COR-L47 (cell line): Measurements from ENCODE around the gene MAML3.
A peak's percentile ranks its signal among the peaks of the same experiment; 100 is the strongest.

Source experiments
- DNase-seq: peaks from one replicate; lab custom pipeline; 2025; lab: John Stamatoyannopoulos, UW

MAML3 gene

DNA sequence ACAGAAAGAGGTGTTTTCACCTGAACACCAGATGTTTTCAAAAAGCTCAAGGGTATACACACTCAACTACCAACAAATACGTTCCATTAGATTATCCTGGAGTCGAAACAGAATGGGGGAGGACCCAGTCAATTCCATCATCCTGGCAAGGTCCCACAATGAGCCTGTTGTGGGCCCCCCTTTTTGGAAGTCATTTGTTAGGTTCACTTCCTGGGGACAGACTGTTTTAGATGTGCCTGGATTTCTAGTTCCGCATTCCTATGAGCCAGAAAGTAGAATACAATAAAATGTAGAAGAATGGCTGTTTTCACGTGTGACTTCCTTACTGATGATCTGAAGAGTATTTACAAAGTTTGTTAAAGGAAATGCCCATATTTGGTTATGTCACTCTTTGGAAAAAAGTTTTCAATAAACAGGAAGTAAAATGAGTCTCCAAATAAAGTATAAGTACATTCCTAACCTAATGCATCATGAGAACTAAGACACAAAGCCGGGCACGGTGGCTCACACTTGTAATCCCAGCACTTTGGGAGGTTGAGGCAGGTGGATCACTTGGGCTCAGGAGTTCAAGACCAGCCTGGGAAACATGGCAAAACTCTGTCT is 192.5 kb downstream of the MAML3 start:
- no peak for DNase-seq

DNA sequence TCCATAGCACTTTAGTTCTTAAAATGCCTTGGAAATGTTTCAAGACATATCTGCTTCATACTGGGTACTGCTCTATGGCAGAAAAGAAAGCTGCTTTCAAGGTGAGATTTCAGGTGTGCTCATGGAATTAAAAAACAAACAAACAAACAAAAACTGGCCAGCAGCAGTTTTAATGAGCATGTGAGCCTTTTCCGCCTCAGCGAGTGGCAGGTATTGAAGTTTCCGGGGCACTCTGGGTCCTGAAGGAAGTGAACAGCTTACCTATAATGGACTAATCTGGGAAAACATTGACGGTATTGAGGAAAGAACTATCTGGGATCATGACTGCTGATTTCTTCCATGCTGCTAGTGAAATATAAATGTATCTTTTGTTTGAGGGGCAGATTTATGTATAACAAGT is 194.6 kb downstream of the MAML3 start:
- no peak for DNase-seq

DNA sequence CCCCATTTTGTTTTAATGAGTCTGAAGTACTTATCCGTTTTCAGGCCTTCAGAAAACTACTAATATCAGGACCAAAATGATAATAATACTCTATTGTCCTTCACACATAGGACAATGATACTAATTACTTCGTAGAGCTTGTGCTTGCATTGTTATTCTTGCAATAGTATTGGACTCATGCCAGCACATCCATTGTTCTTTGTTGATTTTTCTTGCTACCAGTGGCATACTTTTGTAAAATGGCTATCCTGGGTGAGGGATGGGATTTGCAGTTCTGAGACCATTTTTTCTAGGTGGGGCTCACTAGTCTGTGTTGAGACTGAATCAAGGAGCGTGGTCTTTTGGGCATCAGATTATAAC is 195.3 kb downstream of the MAML3 start:
- peak; percentile 95 for DNase-seq

DNA sequence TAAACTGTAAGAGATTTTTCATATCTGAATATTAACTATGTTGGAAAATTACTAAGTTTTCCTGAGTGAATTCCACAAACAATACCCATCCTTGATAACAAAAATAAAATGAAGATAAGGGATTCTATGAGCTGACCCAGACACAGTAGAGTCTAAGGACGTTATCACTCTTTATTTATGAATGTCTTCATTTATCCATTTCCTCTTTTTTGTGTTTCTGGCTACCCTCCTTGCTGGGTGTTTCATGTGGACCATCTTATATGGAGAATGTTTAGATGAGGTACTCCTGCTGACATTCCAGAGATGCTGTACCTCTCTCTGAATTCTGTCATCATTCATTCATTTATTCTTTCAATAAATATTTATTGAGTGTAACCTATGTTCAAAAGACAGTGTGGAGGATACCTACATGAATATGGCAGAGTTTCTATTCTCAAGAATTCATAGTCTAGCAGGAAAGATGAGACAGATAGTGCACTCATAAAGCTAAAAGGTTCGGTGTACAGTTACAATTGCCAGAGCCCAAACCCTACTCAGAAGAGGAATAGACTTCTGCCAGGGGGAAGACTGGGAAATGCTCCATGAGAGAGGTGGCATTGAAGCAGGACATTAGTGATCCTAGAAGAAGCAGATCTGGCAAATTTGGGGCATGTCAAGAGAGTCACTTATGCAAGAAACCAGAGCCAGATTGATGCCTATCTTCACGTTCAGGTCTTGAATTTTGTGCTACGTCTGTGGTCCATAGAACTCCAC is 195.8 kb downstream of the MAML3 start:
- no peak for DNase-seq

DNA sequence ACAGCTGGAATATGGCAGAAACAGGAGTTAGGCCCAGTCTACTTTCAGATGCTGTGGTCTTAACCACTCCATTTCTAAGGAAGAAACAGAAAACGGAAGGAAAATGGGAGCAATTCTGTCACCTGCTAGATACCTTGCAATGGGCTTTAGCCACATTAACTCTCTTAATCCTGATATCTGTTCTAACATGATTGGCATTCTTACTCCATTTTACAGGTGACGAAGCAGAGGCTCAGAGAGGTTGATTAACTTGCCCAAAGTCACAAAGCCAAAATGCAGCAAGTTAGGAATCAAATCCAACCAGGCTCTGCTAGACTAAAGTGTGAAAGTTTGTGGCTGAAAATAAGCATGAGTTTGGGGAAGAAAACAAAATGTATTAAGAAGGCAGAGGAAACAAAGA is 196.9 kb downstream of the MAML3 start:
- DNase-seq = no peak

DNA sequence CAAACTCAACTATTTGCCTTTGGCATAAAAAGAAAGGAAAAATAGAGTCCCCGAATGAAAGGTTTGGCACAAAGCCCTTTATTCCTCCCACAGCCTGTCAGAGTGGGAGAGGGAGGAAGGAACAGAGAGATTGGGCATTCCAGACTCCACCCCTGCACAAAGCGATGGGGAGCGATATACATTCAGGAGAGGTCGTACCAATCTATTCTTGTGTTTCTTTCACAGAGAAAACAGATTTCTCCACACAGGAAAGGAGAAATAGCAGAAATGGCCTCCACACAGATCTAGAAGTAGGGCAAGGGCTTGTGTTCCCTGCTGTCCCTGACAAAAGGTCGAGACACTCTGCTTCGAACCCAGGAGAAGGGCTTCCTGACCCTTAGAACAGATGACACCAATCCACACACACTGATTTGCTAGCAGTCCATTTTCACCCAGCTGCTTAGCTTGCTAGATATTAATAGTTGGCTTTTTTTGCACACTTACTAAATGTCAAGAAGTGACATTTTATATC is 197.4 kb downstream of the MAML3 start:
- DNase-seq = no peak

DNA sequence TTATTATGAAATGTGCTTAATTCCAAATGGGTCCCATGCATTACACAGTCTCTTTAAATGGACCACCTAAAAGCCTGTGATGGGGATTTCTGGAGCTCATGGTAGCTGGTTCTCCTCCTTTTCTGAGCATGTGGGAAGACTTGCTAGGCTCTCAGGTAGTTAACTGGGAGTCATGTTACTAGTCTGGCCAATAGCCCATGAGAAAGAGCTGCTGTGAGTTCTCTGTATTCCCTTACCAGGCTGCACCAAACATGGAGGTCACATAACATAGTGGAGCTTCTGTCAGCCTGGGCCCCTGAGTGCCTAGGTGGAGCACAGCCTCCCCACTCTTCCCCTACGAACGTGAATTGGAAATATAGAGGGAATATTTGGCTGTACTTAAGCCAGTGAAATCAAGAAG is 198.4 kb downstream of the MAML3 start:
- DNase-seq = no peak

DNA sequence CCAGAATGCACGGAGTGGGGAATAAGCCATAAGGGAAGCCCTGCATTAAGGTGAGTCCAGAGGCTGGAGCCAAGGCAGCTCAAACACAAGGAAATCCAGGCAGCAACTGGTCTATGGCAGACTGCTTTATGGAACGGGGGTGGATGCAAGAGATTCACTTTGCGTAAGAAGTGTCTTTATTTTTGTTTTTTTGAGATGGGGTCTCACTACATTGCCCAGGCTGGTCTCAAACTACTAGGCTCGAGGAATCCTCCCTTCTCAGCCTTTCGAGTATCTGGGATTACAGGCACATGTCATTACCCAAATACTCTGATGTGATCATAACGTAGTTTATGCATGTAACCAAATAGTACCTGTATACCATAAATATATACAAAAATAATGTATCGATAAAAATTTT is 199.5 kb downstream of the MAML3 start:
- no peak for DNase-seq

DNA sequence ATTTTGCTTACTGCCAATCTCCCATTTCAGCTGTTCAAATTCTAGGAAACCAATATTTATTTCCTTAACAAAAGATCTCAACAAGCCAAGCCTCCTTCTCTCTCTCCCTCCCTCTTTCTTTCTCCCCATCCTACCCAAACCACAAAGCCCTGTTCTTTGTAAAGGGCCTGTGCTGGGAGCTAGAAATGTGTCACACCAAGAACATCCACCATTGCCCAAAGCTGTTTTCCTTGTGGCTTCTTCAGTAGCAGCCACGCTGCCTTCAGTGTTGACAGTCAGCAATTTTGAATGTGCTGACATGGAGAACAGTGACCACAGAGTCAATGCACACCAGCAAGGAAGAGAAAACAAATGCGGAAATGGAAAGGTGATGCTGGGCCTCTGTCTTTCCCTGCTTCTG is 203.0 kb downstream of the MAML3 start:
- DNase-seq = no peak

DNA sequence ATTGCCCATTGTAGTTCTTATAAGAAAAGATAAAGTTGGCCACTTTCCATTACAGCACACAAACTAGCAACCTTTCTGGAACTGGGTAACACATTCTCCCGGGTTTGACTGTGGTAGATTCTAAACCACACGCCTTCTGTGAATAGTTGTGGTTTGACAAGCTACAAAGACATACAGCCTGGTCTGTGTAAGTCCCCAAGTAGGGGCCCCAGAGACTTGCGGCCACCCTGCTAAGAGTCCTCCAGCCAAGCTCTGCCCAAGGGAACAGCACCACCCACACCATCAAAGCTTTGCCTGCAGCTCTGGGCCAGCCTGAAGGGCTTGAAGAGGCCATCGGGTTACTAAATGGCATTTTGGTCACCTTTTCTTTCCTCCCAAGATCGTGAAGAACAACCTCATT is 203.4 kb downstream of the MAML3 start:
- DNase-seq = no peak

DNA sequence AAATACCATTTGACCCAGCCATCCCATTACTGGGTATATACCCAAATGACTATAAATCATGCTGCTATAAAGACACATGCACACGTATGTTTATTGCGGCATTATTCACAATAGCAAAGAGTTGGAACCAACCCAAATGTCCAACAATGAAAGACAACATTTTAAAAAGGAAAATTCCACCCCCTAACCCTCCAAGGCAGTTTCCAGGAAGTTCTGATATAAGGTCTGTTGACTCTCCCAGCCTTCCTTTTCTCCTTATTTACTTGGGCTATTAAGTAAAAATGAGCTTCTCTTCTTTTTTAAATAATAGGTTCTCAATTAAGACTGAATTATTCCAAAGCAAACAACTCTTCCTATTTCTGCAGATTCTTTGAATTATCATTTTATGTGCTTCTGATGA is 209.1 kb downstream of the MAML3 start:
- DNase-seq = peak; percentile 34

DNA sequence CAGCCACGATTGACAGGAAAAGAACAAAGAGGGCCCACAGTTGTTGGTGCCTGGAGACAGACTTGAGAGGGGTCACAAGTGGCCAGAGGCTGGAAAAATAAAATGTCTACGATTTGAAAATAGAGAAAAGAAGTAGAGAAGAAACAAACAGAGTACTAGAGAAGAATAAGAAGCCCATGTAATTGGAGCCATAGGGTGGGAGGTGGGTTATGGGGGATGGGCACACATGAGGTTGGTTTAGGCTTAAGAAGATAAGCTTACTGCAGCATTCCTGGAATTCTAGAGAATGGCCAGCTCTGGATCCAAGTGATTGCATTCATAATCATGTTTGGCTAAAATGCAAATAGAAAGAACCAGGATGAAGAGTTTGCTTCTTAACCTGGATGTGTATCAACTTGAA is 210.7 kb downstream of the MAML3 start:
- no peak for DNase-seq

DNA sequence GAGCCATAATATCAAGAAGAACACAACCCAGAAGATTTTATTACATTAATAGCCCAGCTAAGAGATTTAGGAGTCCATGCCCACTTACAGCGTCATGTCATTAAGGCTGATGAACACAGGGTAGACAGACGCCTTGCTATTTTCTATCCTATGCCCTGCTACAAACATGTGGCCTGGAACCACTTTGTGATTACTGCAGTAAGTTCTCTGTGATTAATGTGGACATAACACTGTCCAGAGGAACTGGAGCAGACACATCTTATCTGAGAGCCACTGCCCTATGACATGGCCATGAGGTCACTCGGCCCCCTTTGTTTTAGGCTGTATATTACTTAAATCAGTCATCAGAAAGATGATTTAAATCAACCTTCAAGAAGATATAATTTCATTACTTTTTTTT is 211.7 kb downstream of the MAML3 start:
- no peak for DNase-seq

DNA sequence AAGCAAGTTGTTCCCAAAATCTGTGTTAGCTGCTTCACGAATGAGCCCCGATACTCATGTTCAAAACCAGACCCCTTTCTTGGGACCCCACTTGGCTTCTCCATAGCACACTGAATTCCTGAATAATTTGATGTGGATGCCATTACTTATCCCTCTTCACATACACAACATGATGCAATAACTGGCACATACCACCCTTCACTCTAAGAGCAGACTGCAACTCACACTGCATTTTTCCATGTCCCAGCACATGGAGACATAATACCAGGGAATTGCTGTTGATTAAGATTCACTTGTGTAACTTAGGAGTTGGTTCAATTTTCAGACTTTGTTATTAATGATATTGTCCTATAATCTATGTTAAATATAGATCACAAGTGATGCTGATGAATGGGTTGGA is 213.4 kb downstream of the MAML3 start:
- no peak for DNase-seq

DNA sequence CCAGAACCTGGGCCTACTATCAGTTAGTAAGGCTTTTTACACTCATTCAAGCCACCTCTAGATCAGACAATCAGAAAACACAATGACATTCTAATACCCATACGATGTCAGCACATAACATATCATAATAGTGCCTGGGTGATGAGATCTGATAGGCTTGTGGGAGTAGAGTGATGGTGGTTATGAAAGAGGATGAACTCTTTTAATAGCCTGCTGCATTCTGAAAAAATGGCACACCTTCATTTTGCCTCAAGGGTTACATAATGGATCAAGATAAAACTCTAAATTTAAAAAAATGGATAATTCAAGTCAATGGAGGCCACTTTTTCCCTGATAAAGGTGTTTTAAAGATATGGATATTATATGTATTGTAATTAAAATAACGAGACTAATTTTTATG is 215.6 kb downstream of the MAML3 start:
- DNase-seq = no peak

DNA sequence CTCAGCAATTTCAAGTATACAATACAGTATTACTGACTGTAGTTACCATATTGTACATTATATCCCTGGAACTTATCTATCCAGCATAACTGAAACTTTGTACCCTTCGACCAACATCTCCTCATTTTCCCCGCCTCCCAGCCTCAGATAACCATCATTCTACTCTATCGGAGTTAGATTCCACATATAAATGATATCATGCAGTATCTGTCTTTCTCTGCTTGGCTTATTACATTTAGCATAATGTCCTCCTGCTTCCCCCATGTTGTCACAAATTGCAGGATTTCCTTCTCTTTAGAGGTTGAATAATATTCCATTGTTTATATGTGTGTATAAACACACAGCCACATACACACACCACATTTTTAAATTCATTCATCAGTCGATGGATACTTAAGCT is 218.1 kb downstream of the MAML3 start:
- no peak for DNase-seq

DNA sequence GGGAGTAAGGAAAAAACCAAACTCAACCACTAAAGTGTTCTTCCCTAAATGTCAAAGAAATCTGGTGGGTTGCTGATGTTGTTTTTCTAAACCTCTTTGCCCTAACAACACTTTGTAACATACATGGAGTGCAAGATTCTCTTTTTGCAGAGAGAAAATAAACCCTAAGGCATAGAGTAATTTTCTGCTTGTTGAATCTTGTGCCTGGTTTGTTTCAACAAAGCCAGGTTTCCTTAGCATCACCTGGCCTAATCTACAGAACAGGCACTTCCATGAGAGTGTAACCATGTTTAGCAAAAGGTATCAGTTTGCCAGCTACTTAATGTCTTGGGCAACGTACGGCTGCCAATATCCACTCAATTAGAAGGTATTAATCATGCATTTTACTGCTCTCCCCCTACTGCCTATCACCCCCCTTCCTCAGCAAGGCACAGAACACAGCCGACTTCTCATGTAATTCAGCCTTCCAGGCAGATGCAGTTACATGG is 219.2 kb downstream of the MAML3 start:
- DNase-seq = peak; percentile 41

DNA sequence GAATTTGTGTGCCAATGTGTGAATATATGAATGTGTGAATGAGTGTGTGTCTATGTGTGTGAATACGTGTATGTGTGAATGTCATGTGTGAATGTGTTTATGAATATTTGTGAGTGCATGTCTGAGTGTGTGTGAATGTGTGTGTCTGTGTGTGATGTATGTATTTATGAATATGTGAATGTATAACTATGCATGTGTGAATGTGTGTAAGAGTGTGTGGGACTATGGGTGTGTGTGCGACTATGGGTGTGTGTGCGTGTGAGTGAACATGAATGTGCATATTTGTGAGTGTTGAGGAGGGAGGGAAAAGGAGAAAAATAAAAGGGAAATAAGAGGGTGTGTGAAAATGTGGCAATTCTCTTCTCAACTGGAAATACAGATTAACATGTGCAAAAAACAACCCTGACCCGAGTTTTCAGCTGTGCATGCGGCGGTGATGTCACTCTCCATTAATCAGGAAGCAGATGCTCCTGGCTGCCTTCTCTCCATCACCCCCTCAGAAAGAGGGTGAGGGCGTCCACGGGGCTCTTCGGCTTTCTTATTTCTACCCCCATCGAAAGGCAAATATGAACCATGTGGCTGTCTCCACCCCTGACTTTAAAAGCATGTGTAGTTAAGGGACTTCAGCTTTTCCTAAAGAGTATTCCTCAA is 219.8 kb downstream of the MAML3 start:
- DNase-seq = peak; percentile 40

DNA sequence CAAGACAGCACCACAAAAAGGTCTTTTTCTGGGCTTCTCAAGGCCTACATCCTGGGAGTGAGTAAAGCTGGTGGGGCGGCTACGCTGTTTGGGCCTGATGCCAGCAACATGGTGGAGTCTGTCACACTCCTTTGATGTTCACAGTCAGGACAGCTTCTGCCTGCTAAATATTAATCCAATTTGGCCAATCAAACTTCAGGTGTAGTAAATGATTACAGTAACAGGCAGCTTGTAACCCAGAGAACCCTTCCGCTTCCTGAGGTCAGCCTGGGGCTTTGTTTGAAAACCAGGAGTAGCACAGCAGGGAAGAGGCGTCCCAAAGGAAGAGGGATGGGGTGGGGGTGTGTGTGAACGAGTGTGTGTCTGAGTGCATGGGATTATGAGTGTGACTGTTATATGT is 220.4 kb downstream of the MAML3 start:
- DNase-seq = no peak

DNA sequence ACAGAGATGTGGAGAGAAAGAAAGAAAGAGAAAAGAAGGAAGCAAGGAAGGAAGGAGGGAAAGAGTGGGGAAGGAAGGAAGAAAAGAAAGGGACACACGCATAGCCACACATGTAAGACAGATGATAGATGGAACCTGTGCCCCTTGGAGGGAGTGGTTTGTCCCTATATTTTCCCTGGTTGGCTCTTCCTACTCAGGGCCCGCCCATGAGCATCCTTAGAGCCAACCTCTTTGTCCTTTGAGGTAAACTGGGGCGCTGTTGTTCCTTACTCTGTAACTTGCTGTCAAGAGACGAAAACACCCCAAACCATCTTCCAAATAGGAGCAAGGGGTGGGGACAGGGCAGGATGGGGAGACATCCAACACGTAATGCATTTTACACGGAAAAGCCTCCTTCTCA is 220.9 kb downstream of the MAML3 start:
- DNase-seq = no peak

DNA sequence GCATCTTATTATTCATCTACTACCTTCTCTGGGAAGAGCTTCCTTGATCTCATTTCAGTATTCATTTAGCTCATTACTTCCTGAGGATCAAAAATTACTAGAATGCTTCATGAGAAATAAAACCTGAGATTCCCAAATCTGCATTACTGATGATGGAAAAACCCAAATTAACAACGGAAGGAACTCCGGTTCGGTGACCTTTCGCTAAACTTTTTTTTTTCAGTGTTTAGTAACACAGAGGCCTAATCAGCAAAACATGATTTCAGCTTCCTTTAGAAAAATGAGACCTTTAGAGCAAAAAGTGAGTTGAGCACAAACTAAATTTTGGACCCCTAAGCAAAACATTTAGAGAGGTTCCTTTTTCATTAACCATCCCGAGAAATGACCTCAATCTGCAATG is 229.2 kb downstream of the MAML3 start:
- DNase-seq = no peak

DNA sequence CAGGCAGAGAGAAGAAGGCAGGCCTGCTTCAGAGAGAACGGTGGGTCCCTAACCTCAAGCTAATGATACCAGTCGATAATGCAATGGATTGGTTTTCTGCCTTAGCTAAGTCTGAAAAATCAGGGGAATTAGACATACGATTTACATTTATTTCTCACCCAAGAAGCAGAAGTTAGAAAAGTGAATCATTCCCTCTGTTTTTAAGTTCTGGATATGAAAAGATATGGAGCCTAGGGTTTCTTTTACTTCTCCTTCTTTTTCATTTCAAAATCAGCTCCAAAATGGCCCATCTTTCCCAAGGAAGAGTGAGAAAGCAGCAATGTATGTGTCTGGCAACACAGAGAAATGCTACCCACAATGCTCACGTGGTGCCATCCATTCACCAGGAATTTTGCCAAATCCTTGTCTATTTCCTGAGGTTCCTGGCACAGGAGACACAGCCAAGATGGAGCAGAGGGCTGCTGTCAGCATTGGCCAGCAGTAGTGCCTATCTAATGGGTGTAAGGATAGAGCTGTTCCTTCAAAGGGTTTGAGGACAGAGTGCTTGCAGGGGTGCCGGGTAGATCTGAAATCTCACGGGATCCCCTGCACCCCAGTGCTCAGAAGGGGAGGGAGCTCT is 231.5 kb downstream of the MAML3 start:
- DNase-seq = peak; percentile 59
